Measurements from ENCODE around the gene RNASE1.
A peak's percentile ranks its signal among the peaks of the same experiment; 100 is the strongest.
"Not testable (repeated sequence)": the region's sequence is repeated elsewhere in the genome, so short reads cannot be mapped to it uniquely, and the experiment has no call there.

RNASE1 gene

DNA sequence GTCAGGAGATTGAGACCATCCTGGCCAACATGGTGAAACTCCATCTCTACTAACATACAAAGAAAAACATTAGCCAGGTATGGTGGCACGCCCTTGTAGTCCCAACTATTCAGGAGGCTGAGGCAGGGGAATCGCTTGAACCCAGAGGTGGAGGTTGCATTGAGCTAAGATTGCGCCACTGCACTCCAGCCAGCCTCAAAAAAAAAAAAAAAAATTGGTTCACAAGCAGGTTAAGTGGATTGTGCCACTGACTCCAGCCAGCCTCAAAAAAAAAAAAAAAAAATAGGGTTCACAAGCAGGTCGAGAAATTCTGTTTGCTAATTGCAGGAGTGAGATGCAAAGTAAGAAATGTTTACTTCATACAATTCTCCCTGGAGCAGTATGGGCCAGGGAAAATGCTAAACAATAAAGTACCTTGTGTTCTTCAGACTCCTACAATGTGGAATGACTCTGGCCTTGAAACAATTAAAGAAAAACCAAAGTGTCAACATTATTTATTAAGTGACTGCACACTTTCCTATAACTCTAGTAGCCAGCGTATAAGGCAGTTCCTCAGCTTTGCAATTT is 28.3 kb downstream of the RNASE1 start:
- Mint-ChIP-seq H3K4me1 (no peaks in the 10 kb centered on the region), H3K4me3 (no peak overlapping the region), H3K27ac (peak overlapping the region in 1 of 3 experiments; percentile 10), H3K36me3 (ENCODE audit: low read depth) (no peaks in the 10 kb centered on the region), H3K9me3 (no peaks in the 10 kb centered on the region), H3K27me3 (ENCODE audit: low read depth) (peaks cover 13% of the 10 kb centered on the region)
- TF ChIP-seq, protein P1, sequence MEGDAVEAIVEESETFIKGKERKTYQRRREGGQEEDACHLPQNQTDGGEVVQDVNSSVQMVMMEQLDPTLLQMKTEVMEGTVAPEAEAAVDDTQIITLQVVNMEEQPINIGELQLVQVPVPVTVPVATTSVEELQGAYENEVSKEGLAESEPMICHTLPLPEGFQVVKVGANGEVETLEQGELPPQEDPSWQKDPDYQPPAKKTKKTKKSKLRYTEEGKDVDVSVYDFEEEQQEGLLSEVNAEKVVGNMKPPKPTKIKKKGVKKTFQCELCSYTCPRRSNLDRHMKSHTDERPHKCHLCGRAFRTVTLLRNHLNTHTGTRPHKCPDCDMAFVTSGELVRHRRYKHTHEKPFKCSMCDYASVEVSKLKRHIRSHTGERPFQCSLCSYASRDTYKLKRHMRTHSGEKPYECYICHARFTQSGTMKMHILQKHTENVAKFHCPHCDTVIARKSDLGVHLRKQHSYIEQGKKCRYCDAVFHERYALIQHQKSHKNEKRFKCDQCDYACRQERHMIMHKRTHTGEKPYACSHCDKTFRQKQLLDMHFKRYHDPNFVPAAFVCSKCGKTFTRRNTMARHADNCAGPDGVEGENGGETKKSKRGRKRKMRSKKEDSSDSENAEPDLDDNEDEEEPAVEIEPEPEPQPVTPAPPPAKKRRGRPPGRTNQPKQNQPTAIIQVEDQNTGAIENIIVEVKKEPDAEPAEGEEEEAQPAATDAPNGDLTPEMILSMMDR (IDR thresholded peaks at IDR 0.05; ENCODE audit: unreplicated experiment in 3 of 3), result no peak

DNA sequence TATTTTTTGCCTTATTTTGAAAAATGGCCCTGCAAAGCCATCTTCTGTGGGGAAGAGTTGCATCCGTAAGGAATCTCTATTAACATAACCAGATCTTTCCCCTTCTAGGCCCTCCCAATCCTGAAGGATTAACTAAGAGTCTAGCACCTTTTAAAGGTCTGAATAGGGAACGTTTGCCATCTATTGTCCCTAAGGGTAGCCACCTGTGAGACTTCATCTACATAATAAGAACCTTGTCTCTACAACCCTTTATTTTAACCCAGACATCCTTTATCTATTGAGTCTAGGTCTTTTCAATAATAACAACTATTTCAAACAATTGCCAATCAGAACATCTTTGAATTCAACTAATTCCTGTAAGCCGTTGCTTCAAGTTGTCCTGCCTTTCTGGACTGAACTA is 30.0 kb downstream of the RNASE1 start:
- no peaks in the 10 kb centered on the region for H3K4me1 Mint-ChIP-seq
- no peak overlapping the region for H3K27ac Mint-ChIP-seq
- peaks cover 13% of the 10 kb centered on the region for H3K27me3 Mint-ChIP-seq (ENCODE audit: low read depth)
- TF ChIP-seq, protein P1 (IDR thresholded peaks at IDR 0.05; ENCODE audit: unreplicated experiment in 3 of 3), result no peak
- H3K36me3 Mint-ChIP-seq (ENCODE audit: low read depth), result no peaks in the 10 kb centered on the region
- no peak overlapping the region for H3K4me3 Mint-ChIP-seq
- H3K9me3 Mint-ChIP-seq, result no peaks in the 10 kb centered on the region

DNA sequence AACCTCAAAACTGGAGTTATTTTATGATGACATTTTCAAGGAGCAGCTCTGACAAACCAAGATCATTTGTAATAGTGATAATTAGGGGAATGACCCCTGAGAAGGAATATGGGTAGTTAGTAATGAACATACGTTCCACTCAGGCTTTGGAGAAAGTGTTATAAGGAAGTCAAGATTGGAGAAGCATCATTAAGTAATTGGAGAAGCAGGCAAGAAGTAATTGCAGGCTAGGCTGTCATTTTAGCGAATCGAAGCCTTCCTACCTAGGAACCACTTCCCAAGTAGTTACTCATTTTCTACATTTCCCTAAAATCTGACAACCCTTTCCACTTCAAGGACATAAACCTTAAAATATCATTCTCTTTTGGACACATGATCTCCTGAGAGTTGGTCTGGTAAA is 33.2 kb downstream of the RNASE1 start:
- H3K4me1 Mint-ChIP-seq, result no peaks in the 10 kb centered on the region
- H3K36me3 Mint-ChIP-seq (ENCODE audit: low read depth), result no peaks in the 10 kb centered on the region
- H3K27ac Mint-ChIP-seq, result no peak overlapping the region
- H3K9me3 Mint-ChIP-seq, result no peaks in the 10 kb centered on the region
- no peak overlapping the region for H3K4me3 Mint-ChIP-seq
- TF ChIP-seq, protein P1 (IDR thresholded peaks at IDR 0.05; ENCODE audit: unreplicated experiment in 3 of 3), result no peak
- H3K27me3 Mint-ChIP-seq (ENCODE audit: low read depth), result no peaks in the 10 kb centered on the region

DNA sequence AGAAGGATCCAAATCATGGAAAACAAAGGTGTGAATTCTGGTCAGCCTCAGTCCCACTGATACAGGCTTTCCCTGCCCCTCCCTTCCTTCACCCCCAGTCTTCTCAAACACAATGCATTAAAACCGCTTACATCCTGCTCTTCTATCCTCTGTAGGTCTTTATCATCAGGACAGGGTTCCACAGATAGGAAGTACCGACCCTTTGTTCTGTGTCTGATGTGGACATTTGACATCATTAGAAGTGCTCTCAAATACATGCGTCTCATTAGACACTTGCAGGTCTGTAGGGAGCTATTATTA is 34.1 kb downstream of the RNASE1 start:
- no peaks in the 10 kb centered on the region for H3K27me3 Mint-ChIP-seq (ENCODE audit: low read depth)
- H3K27ac Mint-ChIP-seq, result no peak overlapping the region
- H3K36me3 Mint-ChIP-seq (ENCODE audit: low read depth), result no peaks in the 10 kb centered on the region
- H3K4me3 Mint-ChIP-seq, result no peak overlapping the region
- H3K4me1 Mint-ChIP-seq, result no peaks in the 10 kb centered on the region
- no peaks in the 10 kb centered on the region for H3K9me3 Mint-ChIP-seq
- TF ChIP-seq, protein P1 (IDR thresholded peaks at IDR 0.05; ENCODE audit: unreplicated experiment in 3 of 3), result no peak

DNA sequence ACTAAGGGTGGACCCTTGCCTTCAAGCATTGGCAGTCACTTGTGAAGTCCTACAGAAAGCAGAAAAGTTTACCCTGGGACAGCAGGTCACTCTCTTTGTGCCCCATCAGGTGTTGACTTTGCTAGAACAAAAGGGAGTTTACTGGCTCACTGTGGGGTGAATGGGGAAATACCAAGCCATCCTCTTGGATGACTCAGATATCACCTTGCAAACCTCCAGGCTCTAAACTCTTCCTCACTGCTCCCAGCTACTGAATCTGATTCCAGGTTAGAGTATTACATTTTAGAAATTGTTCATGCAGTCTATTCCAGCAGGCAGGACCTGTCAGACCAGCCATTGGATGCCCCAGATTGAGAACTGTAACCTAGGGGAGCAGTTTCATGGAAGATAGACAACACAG is 41.7 kb downstream of the RNASE1 start:
- Mint-ChIP-seq H3K36me3 (ENCODE audit: low read depth) (no peaks in the 10 kb centered on the region), H3K27ac (no peak overlapping the region), H3K27me3 (ENCODE audit: low read depth) (no peaks in the 10 kb centered on the region), H3K4me1 (no peaks in the 10 kb centered on the region), H3K9me3 (no peaks in the 10 kb centered on the region), H3K4me3 (no peak overlapping the region)
- TF ChIP-seq, protein P1 (IDR thresholded peaks at IDR 0.05; ENCODE audit: unreplicated experiment in 3 of 3), result no peak

DNA sequence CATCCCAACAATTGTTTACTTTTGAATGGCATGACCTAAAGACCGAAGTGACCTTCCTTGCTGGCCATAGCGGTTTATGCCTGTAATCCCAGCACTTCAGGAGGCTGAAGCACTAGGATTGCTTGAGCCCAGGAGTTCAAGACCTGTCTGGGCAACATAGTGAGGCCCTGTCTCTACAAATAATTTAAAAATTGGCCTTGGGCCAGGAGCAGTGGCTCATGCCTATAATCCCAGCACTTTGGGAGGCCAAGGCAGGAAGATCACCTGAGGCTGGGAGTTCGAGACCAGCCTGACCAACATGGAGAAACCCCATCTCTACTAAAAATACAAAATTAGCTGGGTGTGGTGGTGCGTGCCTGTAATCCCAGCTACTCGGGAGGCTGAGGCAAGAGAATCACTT is 43.2 kb downstream of the RNASE1 start:
- H3K4me1 Mint-ChIP-seq; H3K27ac Mint-ChIP-seq; H3K36me3 Mint-ChIP-seq (ENCODE audit: low read depth); H3K4me3 Mint-ChIP-seq; H3K9me3 Mint-ChIP-seq; H3K27me3 Mint-ChIP-seq (ENCODE audit: low read depth): not testable (repeated sequence)

All from nephron (organoid).